ENCODE measurements around the gene NOTCH1.

GRCh38 chr9:136578915-136579649, 33.2 kb upstream of the NOTCH1 start:
- TF ChIP-seq, protein P1, sequence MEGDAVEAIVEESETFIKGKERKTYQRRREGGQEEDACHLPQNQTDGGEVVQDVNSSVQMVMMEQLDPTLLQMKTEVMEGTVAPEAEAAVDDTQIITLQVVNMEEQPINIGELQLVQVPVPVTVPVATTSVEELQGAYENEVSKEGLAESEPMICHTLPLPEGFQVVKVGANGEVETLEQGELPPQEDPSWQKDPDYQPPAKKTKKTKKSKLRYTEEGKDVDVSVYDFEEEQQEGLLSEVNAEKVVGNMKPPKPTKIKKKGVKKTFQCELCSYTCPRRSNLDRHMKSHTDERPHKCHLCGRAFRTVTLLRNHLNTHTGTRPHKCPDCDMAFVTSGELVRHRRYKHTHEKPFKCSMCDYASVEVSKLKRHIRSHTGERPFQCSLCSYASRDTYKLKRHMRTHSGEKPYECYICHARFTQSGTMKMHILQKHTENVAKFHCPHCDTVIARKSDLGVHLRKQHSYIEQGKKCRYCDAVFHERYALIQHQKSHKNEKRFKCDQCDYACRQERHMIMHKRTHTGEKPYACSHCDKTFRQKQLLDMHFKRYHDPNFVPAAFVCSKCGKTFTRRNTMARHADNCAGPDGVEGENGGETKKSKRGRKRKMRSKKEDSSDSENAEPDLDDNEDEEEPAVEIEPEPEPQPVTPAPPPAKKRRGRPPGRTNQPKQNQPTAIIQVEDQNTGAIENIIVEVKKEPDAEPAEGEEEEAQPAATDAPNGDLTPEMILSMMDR (IDR thresholded peaks at IDR 0.05) = no peak
- TF ChIP-seq POLR2A (IDR thresholded peaks at IDR 0.05) = no peak
